Small intestine (tissue), 7 donors: ENCODE data around the gene C16orf74. TPM values are rescaled to one million over a fixed set of nuclear protein-coding genes. Genes with fewer than 3 reads are reported as not detected.
A peak's percentile ranks its signal among the peaks of the same experiment; 100 is the strongest.

ENCODE experiments used
- DNase-seq, 2 donors: peaks; one replicate each; pipeline versions ENCODE4 v3.0.0 to v3.0.0-alpha.2; 2013
- FAIRE-seq: peaks from 2 replicates; lab custom pipeline; 2012; peaks lifted over from hg19 to GRCh38; lab: Jason Lieb, UNC
- H3K27ac ChIP-seq, 3 donors: one replicate each; pipeline ENCODE4 v1.5.1; 2013; ENCODE audit warnings: low read length in 2 of 3, mild to moderate bottlenecking in 2 of 3, control low read depth in 1 of 3, inconsistent platforms in 1 of 3, low read depth in 1 of 3, moderate library complexity in 1 of 3
- H3K27me3 ChIP-seq, 3 donors: one replicate each; pipeline ENCODE4 v1.6.1; 2013; ENCODE audit warnings: low read length in 3 of 3, inconsistent platforms in 1 of 3; ENCODE audit not compliant: control insufficient read depth in 3 of 3, insufficient read depth in 3 of 3
- H3K36me3 ChIP-seq, 3 donors: one replicate each; pipeline ENCODE4 v1.6.1; 2013; ENCODE audit warnings: low read length in 3 of 3, inconsistent platforms in 1 of 3, low read depth in 1 of 3, mild to moderate bottlenecking in 1 of 3, moderate library complexity in 1 of 3; ENCODE audit not compliant: control insufficient read depth in 3 of 3, insufficient read depth in 2 of 3
- H3K4me1 ChIP-seq, 3 donors: one replicate each; pipeline ENCODE4 v1.6.1; 2013; ENCODE audit warnings: low read length in 2 of 3, inconsistent platforms in 1 of 3, low read depth in 1 of 3, mild to moderate bottlenecking in 1 of 3, moderate library complexity in 1 of 3; ENCODE audit not compliant: control insufficient read depth in 3 of 3, insufficient read depth in 2 of 3
- H3K4me3 ChIP-seq, 3 donors: one replicate each; pipeline ENCODE4 v1.5.1; 2013; ENCODE audit warnings: low read length in 3 of 3, control low read depth in 1 of 3, inconsistent platforms in 1 of 3, low read depth in 1 of 3, mild to moderate bottlenecking in 1 of 3, moderate library complexity in 1 of 3
- H3K9me3 ChIP-seq, 2 donors: one replicate each; pipeline ENCODE4 v1.6.1; 2013; ENCODE audit warnings: low read depth in 1 of 2, low read length in 1 of 2; ENCODE audit not compliant: control insufficient read depth in 2 of 2, insufficient read depth in 1 of 2
- WGBS, 3 donors: extraction: QIAGEN DNeasy Blood & Tissue Kit; methylation state at CpG; one replicate each; pipeline ENCODE4 v1.1.7; 2013; 5-methylcytosine and 5-hydroxymethylcytosine counted together
- polyA plus RNA-seq, 4 donors: library from polyadenylated mRNA; stranded (reverse) in 3 of 4; unstranded in 1 of 4; fragments of 200-250 nt in 3 of 4; fragments of 120-200 nt in 1 of 4; gene quantifications; one replicate each; pipeline versions ENCODE4 v1.2.1 to v1.2.3, GENCODE V29; 2013
- donor health status: healthy with polysubstance abuse.
- donor health status: control.
- donor health status: control.
- donor health status: Bipolar disorder and iron deficiency.
- donor health status: healthy.

The C16orf74 gene
- polyA plus RNA-seq, 4 donors = 1.2 to 5.6 (median 4.9) TPM; not detected in 1

GRCh38 chr16:85717393-85718152 is 33.3 kb downstream of the C16orf74 start:
- Histone ChIP-seq H3K9me3 (peaks cover 0 to 2% of the 10 kb centered on the region in 2 donors), H3K36me3 (peaks cover 0 to 3% (median 0%) of the 10 kb centered on the region in 3 donors), H3K4me3 (no peak overlapping the region), H3K27ac (no peak overlapping the region), H3K27me3 (peaks cover 0 to 15% (median 0%) of the 10 kb centered on the region in 3 donors), H3K4me1 (peaks cover 0 to 17% (median 2%) of the 10 kb centered on the region in 3 donors)
- FAIRE-seq (no peak), DNase-seq (peak; percentile 72 to 80)
- 20 to 40% (median 34%) methylated on average over 19 to 21 of the region's 21 CpGs for WGBS, 3 donors

GRCh38 chr16:85716680-85717038 is 34.2 kb downstream of the C16orf74 start:
- Histone ChIP-seq H3K36me3 (peaks cover 0 to 3% (median 0%) of the 10 kb centered on the region in 3 donors), H3K4me1 (peaks cover 0 to 11% (median 2%) of the 10 kb centered on the region in 3 donors), H3K27me3 (peaks cover 0 to 15% (median 0%) of the 10 kb centered on the region in 3 donors), H3K9me3 (peaks cover 0 to 12% of the 10 kb centered on the region in 2 donors), H3K4me3 (no peak overlapping the region), H3K27ac (no peak overlapping the region)
- DNase-seq (no peak), FAIRE-seq (no peak)
- 42 to 59% (median 58%) methylated on average over 3 of the region's 3 CpGs for WGBS, 3 donors

GRCh38 chr16:85716022-85716679 is 34.7 kb downstream of the C16orf74 start:
- Histone ChIP-seq H3K36me3 (peaks cover 0 to 2% (median 0%) of the 10 kb centered on the region in 3 donors), H3K27ac (no peak overlapping the region), H3K4me1 (peaks cover 0 to 11% (median 2%) of the 10 kb centered on the region in 3 donors), H3K9me3 (peaks cover 0 to 14% of the 10 kb centered on the region in 2 donors), H3K27me3 (peaks cover 0 to 15% (median 0%) of the 10 kb centered on the region in 3 donors), H3K4me3 (no peak overlapping the region)
- 32 to 68% (median 52%) methylated on average over 9 of the region's 9 CpGs for WGBS, 3 donors
- FAIRE-seq (no peak), DNase-seq (no peak)

GRCh38 chr16:85715169-85716021 is 35.5 kb downstream of the C16orf74 start:
- WGBS, 3 donors = 47 to 68% (median 62%) methylated on average over 21 to 22 of the region's 22 CpGs
- no peak for DNase-seq
- Histone ChIP-seq H3K4me1 (peaks cover 0 to 11% (median 2%) of the 10 kb centered on the region in 3 donors), H3K36me3 (no peaks in the 10 kb centered on the region), H3K9me3 (peaks cover 0 to 14% of the 10 kb centered on the region in 2 donors), H3K27ac (no peak overlapping the region), H3K27me3 (peaks cover 0 to 21% (median 0%) of the 10 kb centered on the region in 3 donors), H3K4me3 (no peak overlapping the region)
- no peak for FAIRE-seq

GRCh38 chr16:85712801-85713200 is 38.1 kb downstream of the C16orf74 start:
- no peak for FAIRE-seq
- WGBS, 3 donors = 15 to 46% (median 28%) methylated on average over 9 of the region's 9 CpGs
- Histone ChIP-seq H3K9me3 (peaks cover 0 to 14% of the 10 kb centered on the region in 2 donors), H3K27ac (no peak overlapping the region), H3K4me3 (no peak overlapping the region), H3K36me3 (peaks cover 0 to 2% (median 0%) of the 10 kb centered on the region in 3 donors), H3K27me3 (peaks cover 0 to 29% (median 0%) of the 10 kb centered on the region in 3 donors), H3K4me1 (peaks cover 0 to 4% (median 0%) of the 10 kb centered on the region in 3 donors)
- DNase-seq = peak in 1 of 2 donors; percentile 40

GRCh38 chr16:85711982-85712587 is 38.8 kb downstream of the C16orf74 start:
- Histone ChIP-seq H3K36me3 (peaks cover 0 to 2% (median 0%) of the 10 kb centered on the region in 3 donors), H3K9me3 (peaks cover 0 to 14% of the 10 kb centered on the region in 2 donors), H3K27me3 (peaks cover 0 to 29% (median 0%) of the 10 kb centered on the region in 3 donors), H3K27ac (no peak overlapping the region), H3K4me3 (no peak overlapping the region), H3K4me1 (no peaks in the 10 kb centered on the region)
- FAIRE-seq (no peak), DNase-seq (no peak)
- 73 to 86% (median 76%) methylated on average over 6 of the region's 6 CpGs for WGBS, 3 donors

- H3K4me3 ChIP-seq = no peak overlapping the region
- H3K36me3 ChIP-seq = peaks cover 0 to 2% (median 0%) of the 10 kb centered on the region in 3 donors
- FAIRE-seq = no peak
- DNase-seq = no peak
- 92 to 93% (median 93%) methylated on average over 9 of the region's 9 CpGs for WGBS, 3 donors
- peaks cover 0 to 14% of the 10 kb centered on the region in 2 donors for H3K9me3 ChIP-seq
- no peaks in the 10 kb centered on the region for H3K4me1 ChIP-seq
- H3K27ac ChIP-seq = no peak overlapping the region
- peaks cover 0 to 21% (median 0%) of the 10 kb centered on the region in 3 donors for H3K27me3 ChIP-seq
Observed at GRCh38 chr16:85710732-85711131, 40.2 kb downstream of the C16orf74 start.
